Left lung (tissue), 10 donors: ENCODE results near the gene ADAP1. TPM values are rescaled to one million over a fixed set of nuclear protein-coding genes. Genes with fewer than 3 reads are reported as not detected.

Source experiments
- ATAC-seq: fragments of 200-7000 bp; cut with Tn5 transposase; one replicate; pipeline ENCODE4 v1.9.1; 2020; ENCODE audit warnings: moderate library complexity
- DNase-seq, 4 donors: peaks; one replicate each; pipeline ENCODE4 v3.0.0-alpha.2; 2013 to 2020
- H3K27ac ChIP-seq, 2 donors: fragments of 200-600 bp; sonication (generic) in 1 of 2; one replicate each; pipeline versions ENCODE4 v1.5.0 to v1.8.0; 2020 to 2021
- H3K27me3 ChIP-seq, 2 donors: fragments of 200-600 bp; sonication (generic) in 1 of 2; one replicate each; pipeline versions ENCODE4 v1.5.0 to v1.8.0; 2020 to 2021
- H3K36me3 ChIP-seq, 2 donors: fragments of 200-600 bp; sonication (generic) in 1 of 2; one replicate each; pipeline versions ENCODE4 v1.5.0 to v1.8.0; 2020 to 2021
- H3K4me1 ChIP-seq, 2 donors: fragments of 200-600 bp; one replicate each; pipeline ENCODE4 v1.8.0; 2021
- H3K4me3 ChIP-seq, 2 donors: fragments of 200-600 bp; sonication (generic) in 1 of 2; one replicate each; pipeline versions ENCODE4 v1.5.0 to v1.8.0; 2020 to 2021; ENCODE audit warnings: mild to moderate bottlenecking in 1 of 2
- H3K9me3 ChIP-seq, 2 donors: fragments of 200-600 bp; sonication (generic) in 1 of 2; one replicate each; pipeline versions ENCODE4 v1.5.0 to v1.8.0; 2020 to 2021
- CTCF ChIP-seq, 2 donors: fragments of 200-600 bp; sonication (generic) in 1 of 2; IDR thresholded peaks; one replicate each; pipeline versions ENCODE4 v1.5.0 to v1.8.0; 2021; ENCODE audit warnings: antibody characterized with exemption in 2 of 2
- intact Hi-C, 2 donors: fragments of 100-400 bp; cut with DNase I; formaldehyde crosslinking; loops; one replicate each; pipeline versions ENCODE4 v1.11.2 to v1.14.2; 2022
- polyA plus RNA-seq, 6 donors: library from polyadenylated mRNA; unstranded; fragments of 120-200 nt; gene quantifications; one replicate each; pipeline ENCODE4 v1.2.1, GENCODE V29; 2013; ENCODE audit not compliant: insufficient read length in 6 of 6
- total RNA-seq, 2 donors: library from RNA; stranded (reverse); fragmentation: NEBNext Ultra II Directional; extraction: Animal tissue kit (Norgen Biotek cat#: 25700); gene quantifications; one replicate each; pipeline ENCODE4 v1.2.1, GENCODE V29; 2021
- donor health status: DM: no; HTN: yes; CAD: no.
- donor health status: DM: no; HTN: no; CAD: no.

The ADAP1 gene
- total and polyA plus RNA-seq, 8 donors, result 5.1 to 35.1 (median 8.5) TPM

DNA sequence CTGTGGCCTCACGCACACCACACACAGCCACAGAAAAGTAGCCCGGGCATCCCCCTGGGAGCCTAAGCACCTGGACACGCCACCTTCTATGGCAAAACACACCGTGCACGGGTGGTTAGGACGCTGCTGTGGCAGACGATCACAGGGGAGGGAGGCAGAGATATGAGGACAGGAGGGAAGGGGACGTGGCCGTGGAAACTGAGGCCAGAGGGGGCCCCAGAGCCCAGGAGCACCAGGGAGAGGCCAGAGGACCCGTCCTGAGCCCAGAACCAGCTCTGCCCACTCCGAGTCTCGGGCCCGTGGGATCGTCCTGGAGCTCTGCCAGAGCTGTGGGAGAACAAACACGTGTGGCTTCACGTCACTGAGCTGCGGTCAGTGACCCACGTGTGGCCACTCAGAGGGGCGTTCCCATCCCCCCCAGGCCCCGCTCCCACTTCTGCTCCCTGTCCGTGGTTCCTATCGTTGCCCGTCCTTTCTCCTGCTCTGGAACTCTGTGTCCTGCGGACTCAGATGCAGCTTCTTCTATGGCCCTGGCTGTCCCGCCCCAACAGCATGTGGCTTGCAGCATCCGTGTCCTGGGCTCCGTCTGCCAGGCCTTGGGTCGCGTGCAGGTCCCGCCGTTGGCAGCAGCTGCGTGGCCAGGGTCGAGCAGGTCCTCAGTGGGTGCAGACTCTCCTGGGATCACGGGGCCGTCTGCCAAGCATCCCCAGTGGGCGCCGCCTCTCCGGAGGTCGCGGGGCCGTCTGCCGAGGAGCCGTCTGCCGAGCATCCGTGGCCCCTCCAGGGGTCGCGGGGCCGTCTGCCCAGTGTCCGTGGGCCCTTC lies 47.1 kb downstream of the ADAP1 start:
- intact Hi-C loops, result no loop called here
- DNase-seq (peak in 1 of 4 donors; percentile 78), ATAC-seq (no peak)
- no peak overlapping the region for H3K4me3 ChIP-seq
- H3K9me3 ChIP-seq, result no peaks in the 10 kb centered on the region
- no peak overlapping the region for H3K27ac ChIP-seq
- peaks cover 3 to 31% of the 10 kb centered on the region in 2 donors for H3K4me1 ChIP-seq
- H3K27me3 ChIP-seq, result peaks cover 0 to 38% of the 10 kb centered on the region in 2 donors
- TF ChIP-seq CTCF (IDR thresholded peaks at IDR 0.05), result no peak
- peaks cover 0 to 17% of the 10 kb centered on the region in 2 donors for H3K36me3 ChIP-seq

GRCh38 chr7:906776-907157 lies 47.7 kb downstream of the ADAP1 start:
- H3K27me3 ChIP-seq, result peaks cover 0 to 38% of the 10 kb centered on the region in 2 donors
- intact Hi-C loops, result no loop called here
- TF ChIP-seq CTCF (IDR thresholded peaks at IDR 0.05), result no peak
- H3K4me1 ChIP-seq, result peaks cover 3 to 31% of the 10 kb centered on the region in 2 donors
- H3K4me3 ChIP-seq, result no peak overlapping the region
- peaks cover 0 to 17% of the 10 kb centered on the region in 2 donors for H3K36me3 ChIP-seq
- peak in 1 of 4 donors; percentile 64 for DNase-seq
- H3K9me3 ChIP-seq, result no peaks in the 10 kb centered on the region
- no peak overlapping the region for H3K27ac ChIP-seq
- ATAC-seq, result no peak

GRCh38 chr7:904847-905246 lies 49.6 kb downstream of the ADAP1 start:
- H3K9me3 ChIP-seq, result no peaks in the 10 kb centered on the region
- peaks cover 0 to 20% of the 10 kb centered on the region in 2 donors for H3K36me3 ChIP-seq
- H3K27me3 ChIP-seq, result peaks cover 0 to 35% of the 10 kb centered on the region in 2 donors
- ATAC-seq (no peak), DNase-seq (peak in 1 of 4 donors; percentile 76)
- no peak for TF ChIP-seq CTCF (IDR thresholded peaks at IDR 0.05)
- intact Hi-C loops, result no loop called here
- no peak overlapping the region for H3K4me3 ChIP-seq
- H3K27ac ChIP-seq, result no peak overlapping the region
- peaks cover 3 to 23% of the 10 kb centered on the region in 2 donors for H3K4me1 ChIP-seq

GRCh38 chr7:903921-904755 lies 50.3 kb downstream of the ADAP1 start:
- Histone ChIP-seq H3K9me3 (no peaks in the 10 kb centered on the region), H3K36me3 (peaks cover 0 to 27% of the 10 kb centered on the region in 2 donors), H3K27me3 (peaks cover 0 to 29% of the 10 kb centered on the region in 2 donors), H3K4me1 (peaks cover 3 to 16% of the 10 kb centered on the region in 2 donors), H3K4me3 (no peak overlapping the region), H3K27ac (no peak overlapping the region)
- TF ChIP-seq CTCF (IDR thresholded peaks at IDR 0.05), result no peak
- ATAC-seq, result no peak
- peak in 1 of 4 donors; percentile 68 for DNase-seq
- intact Hi-C loops, result no loop called here

GRCh38 chr7:902996-903395 lies 51.5 kb downstream of the ADAP1 start:
- intact Hi-C loops, result no loop called here
- H3K27ac ChIP-seq, result no peak overlapping the region
- DNase-seq, result peak in 1 of 4 donors; percentile 73
- ATAC-seq, result no peak
- H3K4me3 ChIP-seq, result no peak overlapping the region
- no peak for TF ChIP-seq CTCF (IDR thresholded peaks at IDR 0.05)
- peaks cover 3 to 18% of the 10 kb centered on the region in 2 donors for H3K4me1 ChIP-seq
- no peaks in the 10 kb centered on the region for H3K9me3 ChIP-seq
- H3K27me3 ChIP-seq, result peaks cover 0 to 19% of the 10 kb centered on the region in 2 donors
- peaks cover 0 to 39% of the 10 kb centered on the region in 2 donors for H3K36me3 ChIP-seq
